NCI-H2107 (cell line): Measurements from ENCODE around the gene SLC12A7.

Experiments used
- DNase-seq: peaks from one replicate; lab custom pipeline; 2025; lab: John Stamatoyannopoulos, UW

SLC12A7 gene

DNA sequence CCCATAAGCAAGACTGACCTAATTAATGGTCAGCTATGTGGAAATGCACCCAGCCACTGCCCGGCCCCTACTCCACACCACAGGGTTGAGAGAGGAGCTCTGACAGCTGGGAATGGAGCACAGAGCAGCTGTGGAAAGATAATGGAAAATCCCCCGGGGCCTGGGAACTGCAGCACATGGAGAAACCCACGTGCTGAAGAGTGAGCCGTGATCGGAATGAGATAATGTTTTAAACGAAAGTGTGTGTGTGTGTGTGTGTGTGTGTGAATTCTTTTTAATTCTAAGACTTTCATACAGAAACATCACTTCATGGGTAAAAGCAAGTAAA lies 13.1 kb upstream of the SLC12A7 start:
- DNase-seq, result no peak

DNA sequence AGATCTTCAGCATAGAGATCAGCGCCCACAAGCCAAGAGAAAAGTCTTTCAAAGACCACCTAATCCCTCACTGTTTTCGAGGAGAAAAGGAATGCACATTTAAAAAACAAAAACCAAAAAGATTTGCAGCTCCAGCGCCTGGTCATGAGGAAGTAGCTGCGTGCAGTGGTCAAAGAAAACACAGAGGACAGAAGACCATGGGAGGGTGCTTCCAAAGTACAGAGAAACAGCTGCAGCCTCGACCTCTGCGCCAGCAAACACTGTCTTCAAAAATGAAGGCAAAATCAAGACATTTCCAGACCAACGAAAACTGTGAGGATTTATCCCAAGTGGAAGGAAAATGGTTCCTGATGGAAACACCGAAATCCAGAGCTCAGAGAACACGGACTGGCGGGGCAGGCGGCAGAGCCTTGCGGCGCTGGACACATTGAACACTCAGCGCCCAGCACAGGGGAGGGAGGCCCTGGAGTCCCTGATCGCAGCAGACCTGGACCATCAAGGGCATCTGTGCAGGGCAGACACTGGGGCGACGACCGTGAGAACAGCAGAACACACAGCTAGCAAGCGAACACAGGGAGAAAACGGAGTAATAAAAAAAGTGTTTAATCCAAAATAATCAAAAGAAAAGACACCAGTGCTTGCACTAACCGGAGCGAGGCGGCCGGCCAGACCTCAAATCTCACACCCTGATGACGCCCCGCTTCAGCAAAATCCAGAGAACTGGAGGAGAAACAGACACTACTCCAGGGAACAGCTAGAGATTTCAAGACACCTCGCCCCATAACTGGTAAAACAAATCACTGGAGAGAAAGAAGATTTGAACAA lies 12.6 kb upstream of the SLC12A7 start:
- no peak for DNase-seq

DNA sequence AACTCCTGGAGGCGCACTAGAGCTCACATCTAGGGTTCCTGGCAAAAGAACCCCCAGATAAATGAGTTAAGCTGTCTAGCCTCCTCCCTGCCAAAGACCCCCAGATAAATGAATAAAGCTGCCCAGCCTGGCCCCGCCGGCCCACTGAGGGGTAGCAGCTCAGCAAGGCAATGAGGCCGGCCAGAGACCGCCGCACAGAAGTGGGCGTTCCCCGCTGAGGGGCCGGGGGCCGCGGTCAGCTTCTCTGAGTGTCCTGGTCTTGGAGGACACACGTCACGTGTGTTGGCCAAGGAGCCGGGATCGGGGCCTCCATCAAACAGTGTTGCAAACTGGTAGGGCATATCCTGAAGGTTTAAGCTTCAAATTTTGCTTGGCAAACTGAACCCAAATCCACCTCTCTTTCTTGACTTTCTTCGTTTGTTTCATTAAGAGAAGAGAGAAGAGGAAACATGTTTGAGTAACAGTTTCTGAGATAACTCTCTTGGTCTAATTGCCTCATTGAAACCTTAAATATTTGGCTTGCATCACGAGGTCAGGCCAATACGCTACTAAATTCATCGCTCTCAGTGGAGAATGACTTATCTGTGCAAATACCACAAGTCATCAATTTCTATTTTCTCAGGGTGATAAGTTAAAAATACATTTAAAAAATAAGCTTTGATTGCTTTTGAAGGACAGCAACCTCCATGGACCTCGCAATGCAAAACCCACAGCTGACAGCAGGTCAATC lies 11.7 kb upstream of the SLC12A7 start:
- no peak for DNase-seq

DNA sequence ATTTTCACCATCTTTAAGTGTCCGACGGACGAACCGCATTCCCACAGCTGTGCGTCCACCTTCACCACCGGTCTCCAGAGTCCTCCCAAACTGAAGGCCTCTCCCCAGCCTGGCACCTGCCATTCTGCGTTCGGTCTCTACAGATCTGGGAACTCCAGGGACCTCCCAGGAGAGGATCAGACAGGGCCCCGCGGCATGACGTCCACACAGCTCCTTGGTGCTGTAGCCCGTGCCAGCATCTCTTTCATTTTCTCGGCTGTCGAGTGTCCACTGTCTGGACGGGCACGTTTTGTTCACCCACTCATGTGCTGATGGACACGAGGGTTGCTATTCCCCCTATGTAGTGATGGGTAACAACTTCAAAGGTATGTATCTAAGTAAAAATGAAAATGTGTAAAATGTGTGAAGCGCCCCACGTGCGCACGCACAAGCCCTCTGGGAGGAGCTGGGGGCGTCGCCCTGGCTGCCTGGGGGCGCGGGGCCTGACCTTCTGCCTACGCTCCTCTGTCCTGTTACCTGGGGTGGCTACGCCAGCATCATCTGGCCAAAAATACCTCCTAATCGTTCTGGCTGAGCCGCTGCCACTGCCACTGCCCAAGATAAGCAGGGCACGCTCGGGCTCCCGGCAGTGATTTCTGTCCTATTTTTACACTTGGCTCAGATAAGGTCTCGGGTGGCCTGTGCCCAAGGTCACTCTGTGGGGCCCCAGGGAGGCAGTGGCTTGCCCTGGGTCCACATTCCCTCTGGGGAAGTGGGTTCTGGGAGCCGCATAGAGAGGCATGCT lies 10.8 kb upstream of the SLC12A7 start:
- DNase-seq, result no peak

DNA sequence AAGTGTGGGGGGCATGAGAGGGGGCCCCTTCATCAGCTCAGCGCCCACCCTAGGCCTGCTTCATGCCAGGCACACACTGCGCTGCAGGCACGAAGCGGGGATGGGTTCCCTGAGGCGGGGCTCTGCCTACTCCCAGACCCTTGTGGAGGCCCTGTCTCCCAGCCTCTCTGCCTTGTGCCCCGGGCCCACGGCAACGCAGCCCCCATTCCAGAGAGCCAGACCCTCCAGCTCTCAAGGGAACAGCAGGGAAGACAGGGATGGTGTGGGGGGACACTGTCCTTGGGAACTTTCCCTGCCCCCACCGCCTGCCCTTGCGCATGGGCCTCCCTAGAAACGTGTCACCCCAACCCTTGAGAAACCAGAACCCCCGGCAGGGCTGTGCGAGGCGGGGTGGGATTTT lies 10.0 kb upstream of the SLC12A7 start:
- no peak for DNase-seq

DNA sequence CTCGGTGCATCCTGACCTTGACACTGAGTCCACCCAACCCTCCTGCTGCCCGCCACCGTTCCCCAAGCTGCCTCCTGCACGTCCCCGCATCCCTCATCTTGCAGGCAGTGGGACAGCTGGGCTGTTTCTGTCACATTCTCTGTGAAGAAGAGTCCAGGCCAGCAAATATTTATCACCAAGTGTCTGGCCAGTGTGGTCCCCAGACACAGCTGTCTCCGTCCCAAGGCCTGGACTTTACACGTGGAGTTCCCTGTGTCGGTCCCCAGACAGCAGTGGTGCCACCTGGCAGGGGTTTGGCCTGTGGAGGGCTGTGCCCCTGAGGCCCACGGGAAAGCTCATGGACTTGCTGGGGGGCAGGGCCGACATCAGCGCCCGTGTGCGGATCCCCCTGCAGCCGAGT lies 9.2 kb upstream of the SLC12A7 start:
- DNase-seq, result no peak

DNA sequence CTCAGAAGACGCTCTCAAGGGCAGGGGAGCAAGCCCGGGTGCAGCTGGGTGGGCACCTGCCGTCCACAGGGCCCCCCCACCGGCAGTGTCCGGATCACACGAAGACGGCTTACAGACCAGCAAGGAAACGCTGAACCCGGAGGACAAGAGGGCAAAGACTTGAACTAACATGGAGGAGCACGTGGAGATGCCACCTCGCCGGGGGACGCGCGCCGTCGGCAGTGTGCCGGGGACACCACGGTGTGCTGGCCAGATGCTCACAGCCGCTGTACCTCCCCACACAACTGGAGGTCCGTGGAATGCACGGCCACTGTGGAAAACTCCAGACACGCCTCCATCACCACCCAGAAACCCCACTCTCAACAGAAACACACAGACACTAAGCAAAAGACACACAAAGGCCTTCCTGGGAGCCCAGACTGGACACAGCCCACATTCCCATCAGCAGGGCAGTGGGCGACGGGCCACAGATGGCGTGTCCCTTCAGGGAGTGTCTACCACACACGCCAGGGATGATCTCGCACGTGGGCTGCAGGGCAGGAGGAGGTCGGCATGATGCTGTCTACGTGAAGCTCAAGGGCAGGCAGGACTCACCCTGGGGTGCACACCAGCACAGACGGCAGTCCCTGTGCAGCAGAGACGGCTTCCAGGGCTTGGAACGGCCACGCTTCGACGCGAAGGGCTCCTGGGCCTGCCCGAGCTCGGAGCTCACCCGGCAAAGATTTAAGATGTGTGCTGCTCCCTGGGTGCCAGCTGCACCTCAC lies 8.6 kb upstream of the SLC12A7 start:
- DNase-seq, result no peak

DNA sequence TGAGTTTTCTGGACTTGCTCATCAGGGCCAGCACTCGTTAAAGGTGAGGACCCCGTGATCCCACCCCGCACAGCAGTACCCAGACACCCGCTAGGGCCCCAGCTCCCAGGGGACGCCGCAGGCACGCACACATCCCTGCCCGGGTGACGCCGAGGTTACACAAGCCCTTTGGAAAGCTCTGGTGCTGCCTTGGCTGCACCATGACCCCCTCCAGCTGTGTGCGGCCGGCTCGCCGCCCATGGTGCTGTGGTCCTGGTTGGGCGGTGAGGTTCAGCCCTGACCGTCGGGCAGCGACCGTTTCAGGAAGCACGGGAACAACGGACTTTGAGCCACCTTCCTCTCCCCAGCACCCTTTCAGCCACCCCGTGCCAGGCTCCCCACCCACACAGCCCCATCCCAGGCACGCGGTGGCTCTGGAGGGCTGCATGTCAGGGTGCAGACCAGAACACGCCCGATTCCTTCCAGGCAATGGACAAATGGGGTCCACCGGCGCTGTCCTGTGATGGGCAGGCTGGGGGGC lies 7.5 kb upstream of the SLC12A7 start:
- no peak for DNase-seq

DNA sequence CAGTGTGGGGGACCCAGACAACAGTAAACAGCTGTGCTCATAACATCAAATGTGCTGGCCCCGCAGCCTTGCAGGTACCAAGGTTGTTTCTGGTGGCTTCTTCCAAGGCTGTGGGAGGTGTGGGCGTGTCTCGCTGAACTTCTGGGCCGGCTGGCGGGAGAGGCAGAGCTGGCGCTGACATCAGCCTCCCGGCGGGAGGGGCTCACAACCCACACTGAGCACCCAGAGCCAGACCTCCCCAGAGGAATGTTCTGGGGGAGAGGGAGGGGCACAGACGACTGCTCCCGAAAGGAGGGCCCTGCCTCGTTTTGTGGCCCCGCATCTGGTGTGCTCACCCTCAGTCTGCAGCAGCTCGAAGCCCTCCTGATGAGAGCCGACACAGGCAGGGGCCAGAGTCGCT lies 6.9 kb upstream of the SLC12A7 start:
- peak; percentile 47 for DNase-seq

DNA sequence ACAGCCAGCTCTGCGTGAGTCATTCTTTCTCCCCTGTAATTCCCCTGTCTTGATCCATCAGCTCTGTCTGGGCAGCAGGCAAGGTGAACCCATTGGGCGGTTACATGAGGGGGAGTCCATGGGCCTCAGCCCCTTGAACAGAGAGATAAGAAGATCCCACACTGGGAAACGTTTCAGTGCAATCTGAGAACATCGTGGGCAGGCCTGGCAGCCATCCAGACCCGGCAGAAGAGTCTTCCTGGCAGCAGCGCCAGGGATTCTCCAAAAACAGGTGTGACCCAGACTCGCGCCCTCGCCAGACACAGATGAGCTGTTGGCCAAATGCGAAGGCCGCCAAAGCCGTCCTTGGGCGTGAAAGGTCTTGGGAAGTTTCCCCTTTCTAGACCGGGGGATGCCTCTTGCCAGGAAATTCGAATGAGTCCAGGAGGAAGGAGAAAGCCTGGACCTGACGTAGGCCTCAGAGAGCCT lies 6.4 kb upstream of the SLC12A7 start:
- DNase-seq, result peak; percentile 76

DNA sequence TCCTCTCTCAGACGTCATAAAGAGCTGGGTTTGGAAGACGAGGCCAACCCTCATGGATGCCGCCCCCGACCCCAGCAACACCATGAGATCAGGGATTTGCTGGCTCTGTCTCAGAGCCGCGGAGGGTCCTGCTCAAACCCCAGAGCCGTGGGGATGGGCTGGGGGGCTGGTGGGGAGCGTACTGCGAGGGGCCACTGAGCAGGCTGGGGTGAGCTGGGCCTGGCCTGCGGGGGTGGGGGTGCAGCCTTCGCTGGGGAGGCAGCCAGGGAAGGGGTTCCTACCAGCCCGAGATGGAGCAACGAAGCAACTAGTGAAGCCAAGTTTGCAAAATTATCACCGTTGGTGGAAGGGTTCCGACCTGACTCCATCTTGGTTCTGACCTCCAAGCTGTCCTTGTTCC lies 5.1 kb upstream of the SLC12A7 start:
- DNase-seq, result no peak

DNA sequence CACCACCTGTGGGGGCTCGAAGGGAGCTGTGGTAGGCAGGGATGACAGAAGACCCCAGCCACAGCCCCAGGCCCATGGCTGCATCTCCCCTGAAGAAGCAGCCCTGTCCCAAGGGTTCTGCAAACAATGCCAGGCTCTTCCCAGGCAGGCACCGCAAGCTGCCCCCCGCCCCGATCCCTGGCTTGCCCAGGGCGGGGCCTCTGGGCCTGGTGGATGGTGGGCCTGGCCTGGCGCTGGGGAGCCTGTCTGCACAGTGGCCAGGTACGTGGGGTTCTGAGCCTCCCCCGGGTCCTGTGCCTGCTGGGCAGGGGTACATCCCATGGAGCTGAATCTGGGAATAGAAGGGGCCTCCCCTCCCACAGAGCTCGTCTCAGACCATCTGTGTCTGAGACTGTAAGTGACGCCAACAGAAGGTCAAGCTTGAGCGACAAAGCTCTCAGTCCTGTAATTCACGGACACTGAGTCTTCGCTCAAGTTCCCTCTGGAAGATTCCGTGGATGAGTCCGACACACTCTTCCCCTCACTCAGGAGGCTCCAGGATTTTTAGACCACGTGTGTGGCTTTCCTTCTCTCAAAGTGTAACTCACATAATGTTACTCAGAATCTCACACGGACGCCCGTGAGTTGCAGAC lies 4.4 kb upstream of the SLC12A7 start:
- DNase-seq, result no peak

DNA sequence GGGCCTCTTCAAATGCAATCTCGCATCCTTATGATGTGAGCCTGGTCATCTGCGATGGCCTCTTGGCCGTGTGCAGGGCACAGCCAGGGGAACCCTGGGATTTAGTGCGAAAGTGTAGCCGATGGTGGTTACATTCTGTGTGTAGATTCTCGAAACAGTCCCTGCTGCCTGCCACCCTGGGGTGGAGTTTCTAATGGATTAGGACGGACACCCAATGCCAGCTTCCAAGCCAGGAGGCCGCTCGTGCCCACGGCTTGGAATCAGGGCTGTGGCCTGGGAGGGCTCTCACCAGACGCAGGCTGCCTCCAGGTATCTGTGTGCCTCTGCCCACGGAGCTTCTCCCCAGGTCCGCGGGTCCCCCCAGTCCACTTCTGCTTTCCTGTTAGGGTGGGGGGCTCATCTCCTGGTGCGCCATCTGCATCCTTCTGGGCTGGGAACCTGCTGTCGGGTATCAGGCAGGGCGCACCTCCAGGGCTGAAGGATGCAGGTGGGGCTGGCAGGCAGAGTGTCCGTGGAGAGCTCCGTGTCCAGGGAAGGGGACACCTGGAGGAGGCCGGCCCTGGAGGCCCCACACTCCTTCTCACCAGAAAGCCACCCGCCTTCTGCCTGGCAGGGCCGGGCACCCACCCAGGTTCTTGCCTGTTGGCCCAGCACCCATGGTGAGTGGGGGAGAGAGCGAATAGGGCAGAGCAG lies 3.4 kb upstream of the SLC12A7 start:
- DNase-seq, result no peak

DNA sequence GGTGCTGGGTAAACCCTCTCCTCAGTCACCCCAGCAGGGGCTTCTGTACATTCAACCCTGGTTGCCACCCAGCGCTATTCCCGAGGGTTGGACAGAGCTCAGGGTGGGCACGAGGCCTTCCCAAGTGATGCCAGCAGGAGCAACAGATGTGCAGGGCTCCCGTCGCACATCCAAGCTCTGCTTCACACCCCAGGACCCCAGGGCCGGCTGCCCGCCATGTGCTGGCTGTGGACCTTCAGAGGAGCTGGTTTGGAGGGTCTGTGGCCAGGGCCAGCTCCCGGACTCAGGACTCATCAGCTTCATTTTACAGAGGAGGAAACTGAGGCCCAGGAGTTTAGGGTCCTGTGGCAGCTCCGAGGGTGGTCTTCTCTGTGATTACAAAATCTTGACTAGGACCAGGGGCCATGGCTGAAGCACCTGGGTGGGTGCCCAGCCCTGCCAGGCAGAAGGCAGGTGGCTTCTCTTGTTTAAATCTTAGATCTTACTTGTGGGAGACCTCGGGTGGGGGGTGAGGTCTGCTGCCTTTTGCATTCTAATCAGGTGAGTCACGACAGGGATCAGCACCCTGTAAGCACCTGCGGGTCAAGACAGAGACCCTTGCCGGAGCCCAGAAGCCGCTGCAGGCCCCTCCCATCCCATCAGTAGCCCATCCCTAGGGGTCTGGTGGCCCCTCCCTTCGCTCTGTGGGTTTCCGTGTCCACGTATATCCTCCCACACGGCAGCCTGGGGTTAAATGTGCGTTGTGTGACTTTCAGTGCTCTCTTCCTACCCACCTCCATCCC lies 2.1 kb upstream of the SLC12A7 start:
- no peak for DNase-seq

DNA sequence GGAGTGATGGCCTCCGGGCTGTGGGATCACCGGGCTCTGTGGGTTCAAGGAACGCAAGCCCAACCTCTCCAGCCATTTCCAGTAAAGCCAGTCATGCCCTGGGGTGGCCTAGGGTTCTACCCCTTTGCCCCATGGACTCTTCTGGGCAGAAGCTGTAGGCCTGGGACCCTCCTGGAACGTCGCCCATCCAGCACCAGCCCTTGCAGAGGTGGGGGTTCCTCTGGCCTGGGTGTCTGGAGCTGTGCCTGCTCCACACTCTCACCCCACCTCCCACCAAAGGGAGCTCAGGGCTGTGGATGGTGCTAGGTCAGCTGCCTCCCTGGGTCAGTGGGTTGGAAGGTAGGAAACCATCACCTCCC lies 1.4 kb upstream of the SLC12A7 start:
- no peak for DNase-seq

DNA sequence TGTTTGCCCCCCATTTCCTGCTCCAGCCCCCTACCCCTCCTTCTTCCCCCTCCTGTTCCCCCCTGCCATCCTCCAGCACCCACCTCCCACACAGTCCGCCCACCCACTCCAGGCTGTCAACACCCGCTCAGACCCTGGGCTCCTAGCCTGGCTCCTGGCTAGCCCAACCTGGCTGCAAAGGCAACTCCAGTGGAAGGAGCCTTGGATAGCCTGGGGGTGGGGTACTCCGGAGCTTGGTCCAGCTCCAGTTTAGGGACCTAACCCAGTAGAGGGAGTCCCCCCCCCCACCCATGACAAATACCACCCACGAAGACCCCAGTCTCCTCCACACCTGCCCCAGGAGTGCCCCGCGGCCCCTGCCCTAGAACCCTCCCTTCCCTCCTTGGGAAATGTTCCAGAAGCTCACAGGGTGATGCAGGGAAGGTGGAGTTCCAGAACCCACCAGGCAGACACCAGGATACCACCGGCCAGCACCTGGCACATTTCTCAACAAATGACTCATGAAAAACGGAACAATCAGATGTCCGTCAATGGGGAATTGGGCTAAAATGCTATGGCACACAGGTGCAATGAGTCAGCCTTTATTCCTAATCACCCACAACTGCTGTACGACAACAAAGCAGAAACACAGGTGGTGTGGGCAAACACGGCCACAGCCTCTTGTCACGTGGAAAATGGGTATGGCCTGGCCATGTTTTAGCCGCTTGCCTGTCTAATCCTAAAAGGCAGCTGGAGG lies 901 bp upstream of the SLC12A7 start:
- no peak for DNase-seq

DNA sequence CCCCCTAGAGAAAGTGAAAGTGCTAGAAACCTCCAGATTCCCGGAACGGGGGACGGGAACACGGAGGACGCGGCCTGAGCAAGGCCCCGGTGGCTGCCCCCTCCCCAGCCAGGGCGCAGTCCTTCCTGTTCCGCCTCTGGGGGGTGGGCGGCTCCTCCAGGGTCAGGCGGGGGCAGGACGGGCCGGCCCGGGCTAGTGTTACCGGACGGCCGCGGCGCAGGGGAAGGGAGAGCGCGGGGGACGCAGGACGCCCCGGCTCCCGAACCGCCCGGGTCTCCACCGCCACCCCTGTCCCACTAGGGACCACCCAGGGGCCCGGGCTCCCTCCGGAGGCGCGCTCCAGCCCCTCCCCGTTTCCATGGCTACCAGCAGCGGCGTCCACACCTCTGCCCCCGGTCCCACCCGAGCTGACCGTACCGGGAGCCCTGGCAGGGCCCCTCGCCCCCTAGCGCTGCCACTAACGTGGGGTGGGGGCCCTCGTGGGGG lies 579 bp downstream of the SLC12A7 start:
- DNase-seq, result no peak

DNA sequence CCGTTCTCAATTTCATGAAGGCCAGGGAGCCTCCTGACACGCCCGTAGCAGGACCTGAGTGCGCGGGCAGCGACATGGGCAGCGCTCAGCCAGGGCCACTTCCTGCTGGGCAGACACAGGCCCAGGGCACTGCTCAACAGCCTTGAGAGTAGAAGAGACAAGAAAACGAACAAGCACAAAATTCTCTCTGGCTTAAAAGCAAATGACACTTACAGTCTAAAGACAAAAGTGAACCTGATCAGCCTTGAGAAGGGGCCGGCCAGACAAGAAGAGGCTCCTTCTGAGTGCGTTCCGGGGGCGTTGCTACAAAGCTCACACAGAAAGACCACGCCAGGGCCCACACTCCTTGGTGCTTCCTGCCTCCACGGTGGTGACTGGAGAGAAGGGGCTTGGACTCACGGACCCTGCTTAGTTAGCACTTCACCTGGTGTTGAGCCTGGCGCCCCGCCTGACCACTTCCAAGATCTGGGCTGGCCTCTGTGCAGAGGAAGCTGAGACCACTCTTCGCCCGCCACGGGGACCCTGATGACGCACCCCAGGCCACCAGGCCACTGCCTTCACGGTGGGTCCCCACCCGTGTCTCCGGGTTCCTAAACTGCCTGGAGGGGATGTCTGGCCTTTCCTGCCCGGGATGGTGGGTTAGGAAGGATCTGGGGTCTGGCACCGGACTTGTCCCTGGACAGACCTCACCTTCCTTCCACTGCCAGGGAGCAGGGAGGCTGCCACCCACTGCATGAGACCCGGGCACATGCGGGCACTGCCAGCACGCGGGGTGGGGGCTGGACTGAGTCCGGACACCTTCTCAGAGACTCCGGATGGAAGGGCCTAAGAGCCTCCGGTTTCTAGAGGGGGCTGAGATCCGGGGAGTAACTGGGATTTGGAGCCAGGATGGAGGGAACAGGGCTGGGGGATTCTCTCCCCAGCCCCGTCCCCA lies 1.3 kb downstream of the SLC12A7 start:
- no peak for DNase-seq
